Heart right ventricle (tissue), 16 donors: ENCODE results near the gene MAD1L1. TPM values are rescaled to one million over a fixed set of nuclear protein-coding genes. Genes with fewer than 3 reads are reported as not detected.

Experiments
- ATAC-seq, 8 donors: fragments of 200-7000 bp; cut with Tn5 transposase; one replicate each; pipeline ENCODE4 v1.9.1; 2020; ENCODE audit warnings: mild to moderate bottlenecking in 8 of 8, moderate library complexity in 8 of 8, moderate number of reproducible peaks in 1 of 8
- DNase-seq, 2 donors: peaks; one replicate each; pipeline ENCODE4 v3.0.0-alpha.2; 2020
- H3K27ac ChIP-seq, 10 donors: fragments of 200-600 bp; sonication (generic) in 2 of 10; one replicate each; pipeline versions ENCODE4 v1.5.0 to v1.8.0; 2020 to 2022; ENCODE audit warnings: mild to moderate bottlenecking in 3 of 10
- H3K27me3 ChIP-seq, 7 donors: fragments of 200-600 bp; one replicate each; pipeline ENCODE4 v1.8.0; 2021 to 2022; ENCODE audit warnings: mild to moderate bottlenecking in 2 of 7
- H3K36me3 ChIP-seq, 9 donors: fragments of 200-600 bp; sonication (generic) in 1 of 9; one replicate each; pipeline versions ENCODE4 v1.5.0 to v1.8.0; 2020 to 2022; ENCODE audit warnings: mild to moderate bottlenecking in 2 of 9
- H3K4me1 ChIP-seq, 9 donors: fragments of 200-600 bp; sonication (generic) in 1 of 9; one replicate each; pipeline versions ENCODE4 v1.5.0 to v1.8.0; 2020 to 2022; ENCODE audit warnings: mild to moderate bottlenecking in 4 of 9
- H3K4me3 ChIP-seq, 10 donors: fragments of 200-600 bp; sonication (generic) in 2 of 10; one replicate each; pipeline versions ENCODE4 v1.5.0 to v1.8.0; 2020 to 2022; ENCODE audit warnings: mild to moderate bottlenecking in 7 of 10, moderate library complexity in 2 of 10
- H3K9me3 ChIP-seq, 11 donors: fragments of 200-600 bp in 10 of 11; sonication (generic) in 2 of 11; one replicate each; pipeline versions ENCODE4 v1.5.0 to v1.8.0; 2013 to 2022; ENCODE audit warnings: mild to moderate bottlenecking in 2 of 11, control low read depth in 1 of 11, moderate library complexity in 1 of 11
- CTCF ChIP-seq, 9 donors: fragments of 200-600 bp; sonication (generic) in 2 of 9; IDR thresholded peaks; one replicate each; pipeline versions ENCODE4 v1.5.0 to v1.8.0; 2021 to 2022; ENCODE audit warnings: antibody characterized with exemption in 9 of 9, mild to moderate bottlenecking in 5 of 9, moderate library complexity in 1 of 9
- WGBS, 2 donors: extraction: QIAGEN DNeasy Blood & Tissue Kit; methylation state at CpG; one replicate each; pipeline ENCODE4 v1.1.7; 2013; ENCODE audit warnings: inconsistent platforms in 1 of 2; 5-methylcytosine and 5-hydroxymethylcytosine counted together
- intact Hi-C, 10 donors: fragments of 100-400 bp; cut with DNase I; formaldehyde crosslinking; loops; one replicate each; pipeline versions ENCODE4 v1.11.1 to v1.14.2; 2022
- polyA plus RNA-seq, 2 donors: library from polyadenylated mRNA; stranded (reverse); fragments of 200-250 nt; gene quantifications; one replicate each; pipeline ENCODE4 v1.2.3, GENCODE V29; 2013
- total RNA-seq, 10 donors: library from RNA; stranded (reverse); fragmentation: NEBNext Ultra II Directional in 3 of 10; extraction: Animal tissue kit (Norgen Biotek cat#: 25700) in 3 of 10; gene quantifications; one replicate each; pipeline versions ENCODE4 v1.2.1 to v1.2.4, GENCODE V29; 2021 to 2023
- donor health status: Arrhythmogenic right ventricular cardiomyopathy.
- donor health status: ischemic (EF 13 %, LVEDD 7.1; RV severe dilation, severe dysfunction).
- donor health status: healthy with polysubstance abuse.
- donor health status: DM: no; HTN: yes; CAD: no.
- donor health status: DM: no; HTN: no; CAD: no.
- donor health status: ischemic (EF 25% LVEDD 6.9; RV normal size, moderate dysfunction).
- donor health status: ischemic (EF 25% LVEDD 5.7; RV mildly dilated, moderate dysfunction).
- donor health status: healthy.
- donor health status: DM: yes; HTN: yes; CAD: no.
- donor health status: Ischemic cardiomyopathy.
- donor health status: ischemic (EF 35%, LVEDD 5.7; RV mildly dilated, moderate dysfunction).
- donor health status: nonischemic (EF 11% LVEDD 7.7; RV severe dilation, severe dysfunction).
- donor health status: DM: yes; HTN: yes; CAD: no.
- donor health status: PGD.
- donor health status: ischemic (EF 29% LVEDD 5.4; RV normal size, mild dysfunction).
- donor health status: nonischemic (EF 23%, LVEDD 6.1; RV moderate dilation, normal function).

Gene MAD1L1
- total and polyA plus RNA-seq, 12 donors = 13.8 to 46.8 (median 20.2) TPM

GRCh38 chr7:2249744-2250323, 17.1 kb upstream of the MAD1L1 start:
- Histone ChIP-seq H3K9me3 (no peaks in the 10 kb centered on the region), H3K27ac (peak overlapping the region in 4 of 10 donors; percentile 57 to 81 (median 66)), H3K4me3 (no peak overlapping the region), H3K4me1 (peaks cover 0 to 34% (median 10%) of the 10 kb centered on the region in 9 donors), H3K36me3 (peaks cover 0 to 19% (median 0%) of the 10 kb centered on the region in 9 donors), H3K27me3 (no peaks in the 10 kb centered on the region)
- no peak for TF ChIP-seq CTCF (IDR thresholded peaks at IDR 0.05)
- WGBS, 2 donors = 83 to 87% methylated on average over 27 of the region's 27 CpGs
- peak in 1 of 8 donors; percentile 7 for ATAC-seq
- intact Hi-C loops = loop anchor here (5.0 to 10.0 kb wide), 4 partner anchors 65 to 102 kb away; partner anchors contain the start of genes EIF3B (in 3 of the 10) and SNX8 (in 1 of the 10)
- DNase-seq = no peak

- Histone ChIP-seq H3K9me3 (no peaks in the 10 kb centered on the region), H3K27ac (peak overlapping the region in 8 of 10 donors; percentile 25 to 81 (median 57)), H3K27me3 (no peaks in the 10 kb centered on the region), H3K4me3 (peak overlapping the region in 2 of 10 donors; percentile 13 to 17), H3K36me3 (peaks cover 0 to 12% (median 0%) of the 10 kb centered on the region in 9 donors), H3K4me1 (peaks cover 0 to 38% (median 10%) of the 10 kb centered on the region in 9 donors)
- WGBS, 2 donors = 30 to 40% methylated on average over 24 of the region's 24 CpGs
- ATAC-seq (peak; percentile 51 to 90 (median 80)), DNase-seq (peak; percentile 54 to 64)
- intact Hi-C loops = loop anchor here in 7 of 10 donors (5.0 to 10.0 kb wide), 3 partner anchors 66 to 103 kb away; partner anchors contain the start of genes EIF3B (in 3 of the 7) and SNX8 (in 1 of the 7)
- peak in 4 of 9 donors; percentile 18 to 38 (median 30) for TF ChIP-seq CTCF (IDR thresholded peaks at IDR 0.05)
Measured at GRCh38 chr7:2248984-2249694, 16.4 kb upstream of the MAD1L1 start.

- ATAC-seq (peak in 6 of 8 donors; percentile 10 to 34 (median 26)), DNase-seq (peak in 1 of 2 donors; percentile 39)
- TF ChIP-seq CTCF (IDR thresholded peaks at IDR 0.05) = peak; percentile 39 to 74 (median 63)
- Histone ChIP-seq H3K9me3 (no peaks in the 10 kb centered on the region), H3K27ac (no peak overlapping the region), H3K4me3 (peak overlapping the region in 1 of 10 donors; percentile 18), H3K4me1 (peaks cover 0 to 48% (median 17%) of the 10 kb centered on the region in 9 donors), H3K36me3 (peaks cover 0 to 4% (median 0%) of the 10 kb centered on the region in 9 donors), H3K27me3 (no peaks in the 10 kb centered on the region)
- intact Hi-C loops = loop anchor here in 7 of 10 donors (5.0 to 10.0 kb wide), 3 partner anchors 67 to 105 kb away; partner anchors contain the start of genes EIF3B (in 3 of the 7) and SNX8 (in 1 of the 7)
- 61 to 65% methylated on average over 35 to 36 of the region's 36 CpGs for WGBS, 2 donors
Measured at GRCh38 chr7:2247141-2247995, 14.6 kb upstream of the MAD1L1 start.
